K562 (cell line): ENCODE measurements around the gene FBLIM1. TPM values are rescaled to one million over a fixed set of nuclear protein-coding genes. Genes with fewer than 3 reads are reported as not detected.
A peak's percentile ranks its signal among the peaks of the same experiment; 100 is the strongest.

ENCODE experiments used
- BHLHE40 ChIP-seq: IDR thresholded peaks from 2 replicates; pipeline ENCODE4 v1.6.1; 2011; ENCODE audit warnings: low read length, improper control_type of control experiment
- CEBPB ChIP-seq: fragments of 450-650 bp; IDR thresholded peaks from 2 replicates; pipeline ENCODE4 v1.6.1; 2016; ENCODE audit warnings: missing genetic modification characterization, missing compliant biosample characterization
- DNMT1 ChIP-seq: fragments of 450-650 bp; IDR thresholded peaks from 2 replicates; pipeline ENCODE4 v1.6.1; 2016; ENCODE audit warnings: antibody characterized with exemption, mild to moderate bottlenecking
- GATAD2B ChIP-seq: fragments of 450-650 bp; IDR thresholded peaks from 2 replicates; pipeline ENCODE4 v1.6.1; 2017; ENCODE audit warnings: mild to moderate bottlenecking, borderline replicate concordance
- ILF3 ChIP-seq: fragments of 450-650 bp; IDR thresholded peaks from 2 replicates; pipeline ENCODE4 v1.6.1; 2018; ENCODE audit warnings: antibody characterized with exemption, mild to moderate bottlenecking, moderate library complexity, borderline replicate concordance
- NFRKB ChIP-seq: fragments of 450-650 bp; IDR thresholded peaks from 2 replicates; pipeline ENCODE4 v1.6.1; 2016; ENCODE audit warnings: low read depth
- NFYB ChIP-seq: IDR thresholded peaks from 2 replicates; pipeline ENCODE4 v1.6.1; 2011; ENCODE audit warnings: mild to moderate bottlenecking, moderate library complexity; ENCODE audit not compliant: insufficient read length; ENCODE audit errors: extremely low read depth
- ZKSCAN8 ChIP-seq: fragments of 200-800 bp; sonication (Bioruptor generic); IDR thresholded peaks from 2 replicates; pipeline ENCODE4 v1.6.1; 2016; ENCODE audit warnings: missing genetic modification characterization, missing compliant biosample characterization
- ZNF24 ChIP-seq: fragments of 450-650 bp; IDR thresholded peaks from 2 replicates; pipeline ENCODE4 v1.6.1; 2016
- ZNF347 ChIP-seq: fragments of 450-650 bp; formaldehyde crosslinking; IDR thresholded peaks from 2 replicates; pipeline ENCODE4 v1.4.0; 2020; ENCODE audit warnings: low read depth, mild to moderate bottlenecking, moderate library complexity
- polyA plus RNA-seq, 8 experiments: library from polyadenylated mRNA; depleted of rRNA in 4 of 8; stranded (reverse) in 5 of 8; unstranded in 3 of 8; fragments of >200 nt; fragmentation: Nextera tagmentation in 2 of 8; fragmentation: Illumina TruSeq in 1 of 8; extraction: Ambion mirVana in 2 of 8; extraction: Trizol in 1 of 8; gene quantifications; 2 replicates each; pipeline versions ENCODE4 v1.2.1 to v1.2.3, GENCODE V29; 2011 to 2014; ENCODE audit warnings: inconsistent platforms in 1 of 8, missing spikeins in 1 of 8
- total RNA-seq, 7 experiments: library from RNA; depleted of rRNA in 6 of 7; stranded (reverse); fragments of >200 nt in 6 of 7; fragmentation: Illumina TruSeq in 2 of 7; extraction: Trizol in 2 of 7; gene quantifications; 2 replicates each; pipeline versions ENCODE4 v1.2.1 to v1.2.3, GENCODE V29; 2011 to 2021; ENCODE audit warnings: low replicate concordance in 1 of 7
- TF ChIP-seq, protein P1 (sequence below), 2 experiments: fragments of 450-650 bp in 1 of 2; sonication (generic) in 1 of 2; formaldehyde crosslinking in 1 of 2; IDR thresholded peaks in 1 of 2; conservative IDR thresholded peaks in 1 of 2; 2 replicates each; pipeline versions ENCODE4 v1.6.1 to v1.8.1; 2016 to 2023; ENCODE audit warnings: mild to moderate bottlenecking in 2 of 2, moderate library complexity in 2 of 2, inconsistent platforms in 1 of 2, missing genetic modification reagents in 1 of 2
- TF ChIP-seq, protein P2 (sequence below): sonication (generic); IDR thresholded peaks from 2 replicates; pipeline ENCODE4 v1.6.1; 2016
- TF ChIP-seq, protein P3 (sequence below): IDR thresholded peaks from 2 replicates; pipeline ENCODE4 v1.6.1; 2012; ENCODE audit warnings: low read depth, low read length, improper control_type of control experiment, borderline replicate concordance
- TF ChIP-seq, protein P4 (sequence below), 2 experiments: fragments of 450-650 bp in 1 of 2; sonication (generic) in 1 of 2; formaldehyde crosslinking in 1 of 2; IDR thresholded peaks; 2 replicates each; pipeline versions ENCODE4 v1.7.1 to v1.9.0; 2016 to 2022; ENCODE audit warnings: inconsistent platforms in 1 of 2, mild to moderate bottlenecking in 1 of 2, missing genetic modification reagents in 1 of 2

Gene FBLIM1
- total and polyA plus RNA-seq, 9 of the 15 experiments (the other 6 are each of a cell fraction or from before 2014, with no cell fraction given) = 0.14 to 0.24 TPM; not detected in 7

DNA sequence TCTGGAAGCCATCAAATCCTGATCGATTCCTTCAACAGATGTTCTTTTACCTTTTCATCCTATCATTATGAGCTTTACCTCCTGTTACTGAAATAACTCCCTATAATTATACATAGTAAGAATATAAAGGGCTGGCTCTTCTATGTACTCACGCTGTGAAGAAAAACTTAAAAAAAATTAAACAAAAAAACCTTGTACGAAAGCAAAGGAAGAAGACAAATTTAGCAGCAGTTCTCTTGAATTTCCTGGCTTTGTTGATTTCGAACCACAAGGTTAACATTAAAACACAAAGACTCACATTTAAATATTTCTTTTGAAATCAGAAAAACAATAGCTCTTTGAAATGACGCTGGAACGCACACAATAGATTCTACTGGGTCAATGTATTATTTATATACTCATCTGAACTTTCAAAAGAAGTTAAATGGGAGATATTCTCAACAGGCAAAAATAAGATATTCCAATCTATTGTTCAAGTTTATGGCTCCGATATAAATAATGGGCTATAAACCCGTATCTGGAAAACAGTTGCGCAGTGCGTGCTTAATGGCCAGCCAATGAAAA lies 75.3 kb downstream of the FBLIM1 start (continued):
- TF ChIP-seq, protein P1, sequence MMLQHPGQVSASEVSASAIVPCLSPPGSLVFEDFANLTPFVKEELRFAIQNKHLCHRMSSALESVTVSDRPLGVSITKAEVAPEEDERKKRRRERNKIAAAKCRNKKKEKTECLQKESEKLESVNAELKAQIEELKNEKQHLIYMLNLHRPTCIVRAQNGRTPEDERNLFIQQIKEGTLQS (IDR thresholded peaks at IDR 0.05) = no peak
- TF ChIP-seq, protein P1 (CRISPR knock-in tag; conservative IDR thresholded peaks at IDR 0.05) = no peak
- TF ChIP-seq CEBPB (tag) = peak; percentile 66
- 0 out of 2 replicates have a peak, but pooled peaks have one; percentile 64 for TF ChIP-seq ZNF347 (CRISPR knock-in tag)
- TF ChIP-seq GATAD2B = 0 out of 2 replicates have a peak, but pooled peaks have one; percentile 46
- TF ChIP-seq NFYB = peak; percentile 82
- TF ChIP-seq, protein P2, sequence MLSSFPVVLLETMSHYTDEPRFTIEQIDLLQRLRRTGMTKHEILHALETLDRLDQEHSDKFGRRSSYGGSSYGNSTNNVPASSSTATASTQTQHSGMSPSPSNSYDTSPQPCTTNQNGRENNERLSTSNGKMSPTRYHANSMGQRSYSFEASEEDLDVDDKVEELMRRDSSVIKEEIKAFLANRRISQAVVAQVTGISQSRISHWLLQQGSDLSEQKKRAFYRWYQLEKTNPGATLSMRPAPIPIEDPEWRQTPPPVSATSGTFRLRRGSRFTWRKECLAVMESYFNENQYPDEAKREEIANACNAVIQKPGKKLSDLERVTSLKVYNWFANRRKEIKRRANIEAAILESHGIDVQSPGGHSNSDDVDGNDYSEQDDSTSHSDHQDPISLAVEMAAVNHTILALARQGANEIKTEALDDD = 0 out of 2 replicates have a peak, but pooled peaks have one; percentile 27
- no peak for TF ChIP-seq BHLHE40
- 0 out of 2 replicates have a peak, but pooled peaks have one; percentile 47 for TF ChIP-seq DNMT1
- TF ChIP-seq ZKSCAN8 (CRISPR knock-in tag) = 0 out of 2 replicates have a peak, but pooled peaks have one; percentile 79
- TF ChIP-seq, protein P3, sequence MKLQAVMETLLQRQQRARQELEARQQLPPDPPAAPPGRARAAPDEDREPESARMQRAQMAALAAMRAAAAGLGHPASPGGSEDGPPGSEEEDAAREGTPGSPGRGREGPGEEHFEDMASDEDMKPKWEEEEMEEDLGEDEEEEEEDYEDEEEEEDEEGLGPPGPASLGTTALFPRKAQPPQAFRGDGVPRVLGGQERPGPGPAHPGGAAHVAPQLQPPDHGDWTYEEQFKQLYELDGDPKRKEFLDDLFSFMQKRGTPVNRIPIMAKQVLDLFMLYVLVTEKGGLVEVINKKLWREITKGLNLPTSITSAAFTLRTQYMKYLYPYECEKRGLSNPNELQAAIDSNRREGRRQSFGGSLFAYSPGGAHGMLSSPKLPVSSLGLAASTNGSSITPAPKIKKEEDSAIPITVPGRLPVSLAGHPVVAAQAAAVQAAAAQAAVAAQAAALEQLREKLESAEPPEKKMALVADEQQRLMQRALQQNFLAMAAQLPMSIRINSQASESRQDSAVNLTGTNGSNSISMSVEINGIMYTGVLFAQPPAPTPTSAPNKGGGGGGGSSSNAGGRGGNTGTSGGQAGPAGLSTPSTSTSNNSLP = peak; percentile 83
- no peak for TF ChIP-seq NFRKB
- TF ChIP-seq ZNF24 = no peak
- TF ChIP-seq, protein P4, sequence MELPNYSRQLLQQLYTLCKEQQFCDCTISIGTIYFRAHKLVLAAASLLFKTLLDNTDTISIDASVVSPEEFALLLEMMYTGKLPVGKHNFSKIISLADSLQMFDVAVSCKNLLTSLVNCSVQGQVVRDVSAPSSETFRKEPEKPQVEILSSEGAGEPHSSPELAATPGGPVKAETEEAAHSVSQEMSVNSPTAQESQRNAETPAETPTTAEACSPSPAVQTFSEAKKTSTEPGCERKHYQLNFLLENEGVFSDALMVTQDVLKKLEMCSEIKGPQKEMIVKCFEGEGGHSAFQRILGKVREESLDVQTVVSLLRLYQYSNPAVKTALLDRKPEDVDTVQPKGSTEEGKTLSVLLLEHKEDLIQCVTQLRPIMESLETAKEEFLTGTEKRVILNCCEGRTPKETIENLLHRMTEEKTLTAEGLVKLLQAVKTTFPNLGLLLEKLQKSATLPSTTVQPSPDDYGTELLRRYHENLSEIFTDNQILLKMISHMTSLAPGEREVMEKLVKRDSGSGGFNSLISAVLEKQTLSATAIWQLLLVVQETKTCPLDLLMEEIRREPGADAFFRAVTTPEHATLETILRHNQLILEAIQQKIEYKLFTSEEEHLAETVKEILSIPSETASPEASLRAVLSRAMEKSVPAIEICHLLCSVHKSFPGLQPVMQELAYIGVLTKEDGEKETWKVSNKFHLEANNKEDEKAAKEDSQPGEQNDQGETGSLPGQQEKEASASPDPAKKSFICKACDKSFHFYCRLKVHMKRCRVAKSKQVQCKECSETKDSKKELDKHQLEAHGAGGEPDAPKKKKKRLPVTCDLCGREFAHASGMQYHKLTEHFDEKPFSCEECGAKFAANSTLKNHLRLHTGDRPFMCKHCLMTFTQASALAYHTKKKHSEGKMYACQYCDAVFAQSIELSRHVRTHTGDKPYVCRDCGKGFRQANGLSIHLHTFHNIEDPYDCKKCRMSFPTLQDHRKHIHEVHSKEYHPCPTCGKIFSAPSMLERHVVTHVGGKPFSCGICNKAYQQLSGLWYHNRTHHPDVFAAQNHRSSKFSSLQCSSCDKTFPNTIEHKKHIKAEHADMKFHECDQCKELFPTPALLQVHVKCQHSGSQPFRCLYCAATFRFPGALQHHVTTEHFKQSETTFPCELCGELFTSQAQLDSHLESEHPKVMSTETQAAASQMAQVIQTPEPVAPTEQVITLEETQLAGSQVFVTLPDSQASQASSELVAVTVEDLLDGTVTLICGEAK (IDR thresholded peaks at IDR 0.05) = peak; percentile 31
- TF ChIP-seq, protein P4 (CRISPR knock-in tag; IDR thresholded peaks at IDR 0.05) = no peak
- peak; percentile 78; the same call in 1 of the 2 replicates for TF ChIP-seq ILF3
